MV-4-11 (cell line): ENCODE results near the gene CCDC144A.
"Not testable (repeated sequence)": the region's sequence is repeated elsewhere in the genome, so short reads cannot be mapped to it uniquely, and the experiment has no call there.

Experiments used
- DNase-seq: peaks from one replicate; lab custom pipeline; 2025; lab: John Stamatoyannopoulos, UW

CCDC144A gene

DNA sequence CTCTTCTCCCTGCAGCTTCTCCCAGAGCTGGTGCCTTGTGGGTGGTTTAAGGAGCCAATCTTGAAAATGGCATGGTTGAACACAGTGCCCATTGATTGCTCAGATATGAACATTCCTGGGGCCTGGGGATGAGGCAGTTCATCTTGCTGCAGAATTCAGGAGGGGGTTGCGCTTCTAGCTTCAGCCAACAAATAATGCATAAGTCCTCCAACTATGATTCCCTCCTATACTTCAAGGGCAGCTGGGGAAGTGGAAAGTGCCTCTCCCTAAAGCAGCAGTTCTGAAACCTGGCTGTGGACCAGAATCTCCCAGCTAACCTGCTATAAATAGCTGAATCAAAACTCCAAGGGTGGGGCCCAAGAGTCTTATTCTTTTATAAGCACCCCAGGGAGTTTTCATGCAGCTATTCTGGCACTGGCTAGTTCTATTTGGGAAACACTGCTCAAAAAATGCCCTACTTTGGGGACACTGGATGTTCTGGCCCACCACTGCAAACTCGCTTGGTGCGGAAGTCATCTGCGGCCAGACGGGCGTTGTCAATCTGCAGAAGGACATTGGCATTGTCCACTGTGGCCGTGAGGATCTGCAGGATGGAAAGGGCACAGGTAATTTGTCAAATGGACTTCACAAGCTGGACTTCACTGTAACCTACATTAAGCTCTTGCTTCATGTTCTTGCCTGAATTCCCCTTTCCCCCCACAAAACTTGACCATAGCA, 130.3 kb downstream of the CCDC144A start:
- DNase-seq, result no peak

DNA sequence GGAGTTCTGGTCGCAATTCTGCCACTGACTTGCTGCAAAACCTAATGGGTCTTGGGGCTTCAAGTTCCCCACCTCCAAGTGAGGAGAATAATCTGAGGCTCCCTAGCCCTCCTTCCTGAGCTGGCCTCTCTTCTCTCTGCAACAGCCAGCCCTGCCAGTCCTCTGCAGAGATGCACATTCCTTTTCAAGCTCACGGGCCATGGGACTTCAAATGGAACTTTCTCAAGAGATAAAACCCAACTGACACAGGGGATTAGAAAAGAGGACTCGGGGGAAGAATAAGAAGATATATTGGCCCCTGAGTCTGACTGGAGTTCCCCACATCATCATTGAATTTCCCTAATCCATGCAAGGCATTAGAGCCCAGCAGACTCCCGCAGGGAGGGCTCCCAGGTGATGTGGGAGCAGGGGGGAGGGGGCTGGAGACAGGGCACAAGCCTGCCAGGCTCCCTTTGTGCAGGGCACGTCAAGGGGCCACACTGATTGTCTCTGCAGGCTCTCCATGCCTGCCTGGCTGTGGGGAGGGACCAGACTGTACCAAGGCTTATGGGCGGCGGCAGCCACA, 131.0 kb downstream of the CCDC144A start:
- DNase-seq, result no peak

DNA sequence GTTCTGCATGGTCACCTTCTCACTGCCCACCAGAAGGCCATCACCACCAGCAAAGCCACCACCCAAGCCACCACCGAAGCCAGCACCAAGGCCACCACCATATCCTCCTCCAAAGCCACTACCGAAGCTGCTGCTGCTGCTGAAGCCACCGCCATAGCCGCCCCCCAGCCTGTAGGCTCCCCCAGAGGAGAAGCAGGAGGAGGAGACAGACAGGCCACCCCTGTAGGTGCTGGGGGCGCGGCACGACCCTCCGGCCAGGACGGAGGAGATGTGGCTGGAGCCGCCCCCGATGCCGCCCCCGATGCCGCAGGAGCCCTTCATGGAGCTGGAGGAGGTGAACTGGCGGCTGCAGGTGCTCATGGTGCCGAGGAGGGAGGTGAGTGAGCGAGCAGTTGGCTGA, 132.1 kb downstream of the CCDC144A start:
- DNase-seq, result not testable (repeated sequence)

DNA sequence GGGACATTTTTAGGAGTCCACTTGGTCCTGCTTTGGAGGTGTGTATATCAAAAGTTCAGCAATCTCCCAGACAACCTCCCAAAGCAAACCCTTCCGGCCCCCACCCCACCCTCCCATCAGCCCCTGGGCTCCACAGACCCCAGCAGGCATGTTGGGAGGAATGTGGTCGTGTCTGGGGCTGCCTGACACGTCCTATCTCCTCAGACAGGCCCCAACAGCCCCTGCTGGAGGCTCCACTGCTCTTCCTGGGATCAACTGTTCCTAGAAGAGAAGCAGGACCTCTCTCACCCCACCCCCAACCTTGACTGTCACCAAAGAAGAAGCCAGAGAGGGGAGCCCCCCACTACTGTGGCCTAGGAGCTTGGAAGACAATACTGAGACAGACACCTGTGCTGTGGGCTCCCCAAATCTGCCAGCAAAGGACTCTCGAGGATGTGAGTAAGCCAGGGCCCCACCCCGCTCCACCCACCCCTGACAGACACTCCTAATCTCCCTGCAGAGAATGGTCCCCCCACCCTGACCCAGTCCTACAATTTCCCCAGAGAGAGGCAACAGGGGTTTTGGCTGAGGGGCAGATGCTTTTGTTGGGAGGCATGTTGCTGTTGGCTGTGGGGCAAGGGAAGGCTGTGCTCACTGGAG, 133.8 kb downstream of the CCDC144A start:
- not testable (repeated sequence) for DNase-seq
